Neural crest cell (in vitro differentiated cells): ENCODE measurements around the gene UBL4A. TPM values are rescaled to one million over a fixed set of nuclear protein-coding genes. Genes with fewer than 3 reads are reported as not detected.
A peak's percentile ranks its signal among the peaks of the same experiment; 100 is the strongest.

Source experiments
- DNase-seq: peaks from one replicate; pipeline ENCODE4 v3.0.0; 2021; ENCODE audit warnings: low read depth, mixed read lengths, low spot score
- H3K27ac Mint-ChIP-seq: one replicate; pipeline ENCODE4 v1.8.0; 2021; ENCODE audit warnings: mild to moderate bottlenecking, mixed read lengths; ENCODE audit not compliant: unreplicated experiment
- H3K27me3 Mint-ChIP-seq: 2 replicates; pipeline ENCODE4 v1.8.0; 2021; ENCODE audit warnings: low read depth, mild to moderate bottlenecking, mixed read lengths
- H3K36me3 Mint-ChIP-seq: 2 replicates; pipeline ENCODE4 v1.8.0; 2021; ENCODE audit warnings: low read depth, mild to moderate bottlenecking, mixed read lengths
- H3K4me1 Mint-ChIP-seq: 2 replicates; pipeline ENCODE4 v1.8.0; 2021; ENCODE audit warnings: mixed read lengths
- H3K4me3 Mint-ChIP-seq: one replicate; pipeline ENCODE4 v1.8.0; 2021; ENCODE audit warnings: mild to moderate bottlenecking, mixed read lengths
- H3K9me3 Mint-ChIP-seq: 2 replicates; pipeline ENCODE4 v1.8.0; 2021; ENCODE audit warnings: mixed read lengths
- total RNA-seq: library from RNA; stranded (reverse); gene quantifications from 2 replicates; pipeline ENCODE4 v1.2.1, GENCODE V29; 2021
- TF ChIP-seq, protein P1 (sequence below): fragments of 200-600 bp; sonication (generic); conservative IDR thresholded peaks from 2 replicates; pipeline ENCODE4 v1.5.0; 2021; ENCODE audit warnings: antibody characterized with exemption, mild to moderate bottlenecking

Gene UBL4A
- total RNA-seq, 1 donor from 2014 or later = 39.2 TPM

DNA sequence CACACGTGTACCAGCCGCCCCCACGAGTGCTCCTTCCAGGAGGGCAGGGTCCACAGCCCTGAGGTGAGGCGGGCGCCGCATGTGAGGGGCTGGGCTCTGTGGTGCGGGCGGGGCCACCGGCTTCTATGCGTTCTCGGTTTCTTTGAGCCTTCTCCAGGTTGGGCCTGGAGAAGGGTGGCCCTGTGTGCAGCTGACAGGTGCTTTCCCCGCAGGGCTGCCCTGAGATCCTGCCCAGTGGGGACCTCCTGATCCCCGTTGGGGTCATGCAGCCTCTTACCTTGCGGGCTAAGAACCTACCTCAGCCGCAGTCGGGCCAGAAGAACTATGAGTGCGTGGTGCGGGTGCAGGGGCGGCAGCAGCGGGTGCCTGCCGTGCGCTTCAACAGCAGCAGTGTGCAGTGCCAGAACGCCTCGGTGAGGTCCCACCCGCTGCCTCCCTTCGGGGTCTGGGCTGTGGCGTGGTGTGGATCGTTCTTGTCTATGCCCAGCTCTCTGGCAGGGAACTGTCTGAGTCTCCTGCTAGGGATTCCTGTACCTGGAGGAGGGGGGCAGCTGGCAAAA lies 21.5 kb downstream of the UBL4A start:
- H3K36me3 Mint-ChIP-seq = no peaks in the 10 kb centered on the region
- H3K9me3 Mint-ChIP-seq = no peaks in the 10 kb centered on the region
- no peak overlapping the region for H3K27ac Mint-ChIP-seq
- TF ChIP-seq, protein P1, sequence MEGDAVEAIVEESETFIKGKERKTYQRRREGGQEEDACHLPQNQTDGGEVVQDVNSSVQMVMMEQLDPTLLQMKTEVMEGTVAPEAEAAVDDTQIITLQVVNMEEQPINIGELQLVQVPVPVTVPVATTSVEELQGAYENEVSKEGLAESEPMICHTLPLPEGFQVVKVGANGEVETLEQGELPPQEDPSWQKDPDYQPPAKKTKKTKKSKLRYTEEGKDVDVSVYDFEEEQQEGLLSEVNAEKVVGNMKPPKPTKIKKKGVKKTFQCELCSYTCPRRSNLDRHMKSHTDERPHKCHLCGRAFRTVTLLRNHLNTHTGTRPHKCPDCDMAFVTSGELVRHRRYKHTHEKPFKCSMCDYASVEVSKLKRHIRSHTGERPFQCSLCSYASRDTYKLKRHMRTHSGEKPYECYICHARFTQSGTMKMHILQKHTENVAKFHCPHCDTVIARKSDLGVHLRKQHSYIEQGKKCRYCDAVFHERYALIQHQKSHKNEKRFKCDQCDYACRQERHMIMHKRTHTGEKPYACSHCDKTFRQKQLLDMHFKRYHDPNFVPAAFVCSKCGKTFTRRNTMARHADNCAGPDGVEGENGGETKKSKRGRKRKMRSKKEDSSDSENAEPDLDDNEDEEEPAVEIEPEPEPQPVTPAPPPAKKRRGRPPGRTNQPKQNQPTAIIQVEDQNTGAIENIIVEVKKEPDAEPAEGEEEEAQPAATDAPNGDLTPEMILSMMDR = no peak
- no peaks in the 10 kb centered on the region for H3K4me1 Mint-ChIP-seq
- no peak overlapping the region for H3K4me3 Mint-ChIP-seq
- no peaks in the 10 kb centered on the region for H3K27me3 Mint-ChIP-seq
- DNase-seq = no peak

DNA sequence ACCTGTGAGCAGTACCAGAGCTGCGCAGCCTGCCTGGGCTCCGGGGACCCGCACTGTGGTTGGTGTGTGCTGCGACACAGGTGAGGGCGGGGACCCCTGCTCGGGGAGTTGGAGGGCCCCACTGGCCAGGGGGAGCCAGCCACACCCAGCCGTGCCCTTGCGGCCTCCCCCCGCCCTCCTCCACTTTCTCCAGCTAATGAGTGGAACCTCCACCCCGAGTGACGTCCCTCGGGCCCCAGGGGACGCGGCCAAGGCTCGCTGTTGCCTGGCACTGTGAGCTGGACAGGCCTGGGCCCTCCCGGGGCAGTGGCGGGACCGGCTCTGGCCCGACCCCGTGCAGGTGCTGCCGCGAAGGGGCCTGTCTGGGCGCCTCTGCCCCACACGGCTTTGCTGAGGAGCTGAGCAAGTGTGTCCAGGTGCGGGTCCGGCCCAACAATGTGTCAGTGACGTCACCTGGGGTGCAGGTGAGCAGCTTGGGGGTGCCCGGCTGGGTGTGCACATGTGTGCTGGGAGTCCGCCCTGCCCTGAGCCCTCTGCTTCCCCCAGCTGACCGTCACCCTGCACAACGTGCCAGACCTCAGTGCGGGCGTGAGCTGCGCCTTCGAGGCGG lies 22.7 kb downstream of the UBL4A start:
- Mint-ChIP-seq H3K27me3 (no peaks in the 10 kb centered on the region), H3K9me3 (no peaks in the 10 kb centered on the region), H3K4me1 (no peaks in the 10 kb centered on the region), H3K27ac (no peak overlapping the region), H3K4me3 (no peak overlapping the region), H3K36me3 (no peaks in the 10 kb centered on the region)
- DNase-seq = no peak
- TF ChIP-seq, protein P1 = no peak

DNA sequence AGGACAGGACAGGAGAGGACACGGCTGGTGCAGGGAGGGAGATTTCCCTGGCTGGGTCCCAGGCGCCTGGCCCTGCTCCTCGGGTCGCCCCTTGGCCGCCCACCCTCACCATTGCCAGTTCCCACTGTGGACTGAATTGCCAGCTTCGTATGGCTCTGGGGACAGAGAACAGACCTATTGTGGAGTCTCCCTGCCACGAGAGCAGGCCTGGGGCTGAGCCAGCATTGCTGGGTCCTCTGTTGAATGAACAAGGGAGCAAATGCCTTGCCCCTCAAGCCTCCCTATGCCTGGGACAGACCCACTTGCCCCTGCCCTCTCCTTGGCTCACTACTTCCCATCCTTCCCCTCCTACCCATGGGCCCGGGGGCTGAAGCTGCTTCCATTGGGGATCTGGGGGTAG lies 24.0 kb downstream of the UBL4A start:
- no peak overlapping the region for H3K4me3 Mint-ChIP-seq
- no peaks in the 10 kb centered on the region for H3K27me3 Mint-ChIP-seq
- DNase-seq = no peak
- no peak overlapping the region for H3K27ac Mint-ChIP-seq
- peaks cover 1% of the 10 kb centered on the region for H3K36me3 Mint-ChIP-seq
- peaks cover 1% of the 10 kb centered on the region for H3K4me1 Mint-ChIP-seq
- TF ChIP-seq, protein P1 = no peak
- no peaks in the 10 kb centered on the region for H3K9me3 Mint-ChIP-seq

DNA sequence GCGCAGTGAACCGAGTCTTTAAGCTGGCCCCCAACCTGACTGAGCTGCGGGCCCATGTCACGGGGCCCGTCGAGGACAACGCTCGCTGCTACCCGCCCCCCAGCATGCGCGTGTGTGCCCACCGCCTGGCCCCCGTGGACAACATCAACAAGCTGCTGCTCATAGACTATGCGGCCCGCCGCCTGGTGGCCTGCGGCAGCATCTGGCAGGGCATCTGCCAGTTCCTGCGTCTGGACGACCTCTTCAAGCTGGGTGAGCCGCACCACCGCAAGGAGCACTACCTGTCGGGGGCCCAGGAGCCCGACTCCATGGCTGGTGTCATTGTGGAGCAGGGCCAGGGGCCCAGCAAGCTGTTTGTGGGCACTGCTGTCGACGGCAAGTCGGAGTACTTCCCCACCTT lies 26.1 kb downstream of the UBL4A start:
- Mint-ChIP-seq H3K27me3 (no peaks in the 10 kb centered on the region), H3K9me3 (no peaks in the 10 kb centered on the region), H3K4me3 (peak overlapping the region; percentile 88), H3K36me3 (peaks cover 3% of the 10 kb centered on the region), H3K4me1 (peaks cover 5% of the 10 kb centered on the region), H3K27ac (no peak overlapping the region)
- no peak for DNase-seq
- TF ChIP-seq, protein P1 = no peak

DNA sequence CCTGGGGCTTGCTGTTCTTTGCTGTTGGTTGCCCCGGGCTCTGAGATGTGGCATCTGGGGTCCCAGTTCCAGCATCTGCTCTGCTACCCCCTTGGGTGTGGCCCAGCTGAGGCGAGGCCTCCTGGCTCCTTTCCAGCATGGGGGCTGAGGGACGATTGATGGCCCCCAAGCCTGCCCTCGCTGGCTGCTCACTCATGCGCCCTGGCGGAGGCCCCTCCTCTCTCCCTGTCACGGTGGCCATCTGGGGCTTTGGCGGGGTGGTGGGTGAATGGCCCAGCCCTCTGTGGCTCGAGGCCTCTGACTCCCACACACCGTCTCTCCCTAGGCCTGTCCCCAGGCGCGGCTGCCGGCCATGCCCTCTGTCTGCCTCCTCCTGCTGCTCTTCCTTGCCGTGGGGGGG lies 26.6 kb downstream of the UBL4A start:
- Mint-ChIP-seq H3K36me3 (peaks cover 3% of the 10 kb centered on the region), H3K4me3 (peak overlapping the region; percentile 88), H3K4me1 (peaks cover 5% of the 10 kb centered on the region), H3K27me3 (no peaks in the 10 kb centered on the region), H3K27ac (no peak overlapping the region), H3K9me3 (no peaks in the 10 kb centered on the region)
- no peak for DNase-seq
- TF ChIP-seq, protein P1 = no peak
